HEK293T (cell line): ENCODE data around the gene ADGRD1.

Experiments used
- CTCF ChIA-PET: fragments of 350-600 bp; formaldehyde crosslinking; extraction: SDS; loops from one replicate; lab custom pipeline; 2021; ENCODE audit warnings: antibody characterized with exemption, inconsistent platforms; lab: Yijun Ruan, JAX
- POLR2A ChIA-PET: fragments of 350-600 bp; formaldehyde crosslinking; extraction: SDS; loops from one replicate; lab custom pipeline; 2020; ENCODE audit warnings: antibody characterized with exemption, inconsistent platforms; lab: Yijun Ruan, JAX
- DNase-seq: peaks from one replicate; pipeline ENCODE4 v3.0.0; 2012; ENCODE audit warnings: mixed read lengths; ENCODE audit errors: extremely low spot score
- ARNT ChIP-seq: fragments of 450-650 bp; IDR thresholded peaks from 2 replicates; pipeline ENCODE4 v1.6.1; 2017; ENCODE audit warnings: mild to moderate bottlenecking
- BHLHE40 ChIP-seq: fragments of 450-650 bp; IDR thresholded peaks from 2 replicates; pipeline ENCODE4 v1.6.1; 2016; ENCODE audit warnings: mild to moderate bottlenecking, moderate library complexity, borderline replicate concordance
- CTBP1 ChIP-seq: fragments of 450-650 bp; IDR thresholded peaks from 2 replicates; pipeline ENCODE4 v1.6.1; 2016; ENCODE audit warnings: borderline replicate concordance
- ELF4 ChIP-seq: fragments of 450-650 bp; IDR thresholded peaks from 2 replicates; pipeline ENCODE4 v1.6.1; 2017; ENCODE audit warnings: antibody characterized with exemption
- FOXA1 ChIP-seq: fragments of 450-650 bp; IDR thresholded peaks from 2 replicates; pipeline ENCODE4 v1.6.1; 2016; ENCODE audit warnings: mild to moderate bottlenecking
- FOXK2 ChIP-seq: fragments of 450-650 bp; IDR thresholded peaks from 2 replicates; pipeline ENCODE4 v1.6.1; 2016; ENCODE audit warnings: mild to moderate bottlenecking
- FOXM1 ChIP-seq: fragments of 450-650 bp; IDR thresholded peaks from 2 replicates; pipeline ENCODE4 v1.6.1; 2017; ENCODE audit warnings: mild to moderate bottlenecking, borderline replicate concordance
- HDGF ChIP-seq: fragments of 450-650 bp; IDR thresholded peaks from 2 replicates; pipeline ENCODE4 v1.6.1; 2017; ENCODE audit warnings: antibody characterized with exemption, borderline replicate concordance
- L3MBTL2 ChIP-seq: fragments of 450-650 bp; conservative IDR thresholded peaks from 2 replicates; pipeline ENCODE4 v1.6.1; 2016; ENCODE audit warnings: mild to moderate bottlenecking
- LEF1 ChIP-seq: fragments of 450-650 bp; IDR thresholded peaks from 2 replicates; pipeline ENCODE4 v1.6.1; 2017; ENCODE audit warnings: mild to moderate bottlenecking, borderline replicate concordance
- NFRKB ChIP-seq: fragments of 450-650 bp; IDR thresholded peaks from 2 replicates; pipeline ENCODE4 v1.6.1; 2016; ENCODE audit warnings: mild to moderate bottlenecking, moderate library complexity
- PKNOX1 ChIP-seq: fragments of 450-650 bp; IDR thresholded peaks from 2 replicates; pipeline ENCODE4 v1.6.1; 2016
- SP1 ChIP-seq: fragments of 450-650 bp; IDR thresholded peaks from 2 replicates; pipeline ENCODE4 v1.6.1; 2017
- SUZ12 ChIP-seq: fragments of 450-650 bp; IDR thresholded peaks from 2 replicates; pipeline ENCODE4 v1.6.1; 2016; ENCODE audit warnings: mild to moderate bottlenecking
- TARDBP ChIP-seq: fragments of 450-650 bp; IDR thresholded peaks from 2 replicates; pipeline ENCODE4 v1.6.1; 2016
- ZNF384 ChIP-seq: fragments of 450-650 bp; IDR thresholded peaks from 2 replicates; pipeline ENCODE4 v1.6.1; 2016

Gene ADGRD1

GRCh38 chr12:131176266-131176665 is 222.6 kb downstream of the ADGRD1 start:
- no peak for DNase-seq
- ChIA-PET POLR2A (no interaction called here), CTCF (no interaction called here)
- TF ChIP-seq BHLHE40 (no peak), PKNOX1 (no peak), ARNT (no peak)

GRCh38 chr12:131176926-131177325 is 223.2 kb downstream of the ADGRD1 start:
- POLR2A ChIA-PET = no interaction called here
- CTCF ChIA-PET = no interaction called here
- TF ChIP-seq PKNOX1 (no peak), SUZ12 (no peak), TARDBP (no peak), LEF1 (no peak), SP1 (no peak), ARNT (no peak), NFRKB (no peak)
- DNase-seq = no peak

- TF ChIP-seq SP1 (no peak), SUZ12 (no peak), ARNT (no peak), NFRKB (no peak), ELF4 (no peak), FOXA1 (no peak), BHLHE40 (no peak), FOXK2 (no peak), TARDBP (no peak), CTBP1 (no peak), LEF1 (no peak), ZNF384 (no peak), L3MBTL2 (no peak), PKNOX1 (no peak), FOXM1 (no peak), HDGF (no peak)
- DNase-seq = no peak
- ChIA-PET CTCF (interaction anchor here (0.6 kb wide), 1 partner anchor 844 kb away, joined by 3 read pairs; no protein-coding TSS in a partner anchor), POLR2A (no interaction called here)
Measured at GRCh38 chr12:131177599-131177998, 223.9 kb downstream of the ADGRD1 start.

- no peak for TF ChIP-seq BHLHE40
- TF ChIP-seq TARDBP = no peak
- TF ChIP-seq SUZ12 = no peak
- no peak for TF ChIP-seq FOXA1
- TF ChIP-seq PKNOX1 = no peak
- no peak for TF ChIP-seq NFRKB
- no peak for TF ChIP-seq HDGF
- TF ChIP-seq ZNF384 = no peak
- TF ChIP-seq ARNT = no peak
- TF ChIP-seq ELF4 = no peak
- no peak for TF ChIP-seq LEF1
- no peak for TF ChIP-seq L3MBTL2
- no peak for TF ChIP-seq FOXK2
- TF ChIP-seq CTBP1 = no peak
- no peak for TF ChIP-seq FOXM1
- no peak for TF ChIP-seq SP1
- ChIA-PET CTCF (no interaction called here), POLR2A (no interaction called here)
- no peak for DNase-seq
Measured at GRCh38 chr12:131187602-131188001, 233.9 kb downstream of the ADGRD1 start.

- TF ChIP-seq ZNF384 (no peak), ELF4 (no peak), FOXA1 (no peak), CTBP1 (no peak), L3MBTL2 (no peak), ARNT (no peak), SP1 (no peak), LEF1 (no peak), PKNOX1 (no peak), SUZ12 (no peak), FOXK2 (no peak), BHLHE40 (no peak), FOXM1 (no peak), NFRKB (no peak), HDGF (no peak)
- DNase-seq = no peak
- POLR2A ChIA-PET = no interaction called here
- CTCF ChIA-PET = no interaction called here
Measured at GRCh38 chr12:131188131-131189050, 234.7 kb downstream of the ADGRD1 start.
